ENCODE data around the gene TSSK6.

TSSK6 gene

DNA sequence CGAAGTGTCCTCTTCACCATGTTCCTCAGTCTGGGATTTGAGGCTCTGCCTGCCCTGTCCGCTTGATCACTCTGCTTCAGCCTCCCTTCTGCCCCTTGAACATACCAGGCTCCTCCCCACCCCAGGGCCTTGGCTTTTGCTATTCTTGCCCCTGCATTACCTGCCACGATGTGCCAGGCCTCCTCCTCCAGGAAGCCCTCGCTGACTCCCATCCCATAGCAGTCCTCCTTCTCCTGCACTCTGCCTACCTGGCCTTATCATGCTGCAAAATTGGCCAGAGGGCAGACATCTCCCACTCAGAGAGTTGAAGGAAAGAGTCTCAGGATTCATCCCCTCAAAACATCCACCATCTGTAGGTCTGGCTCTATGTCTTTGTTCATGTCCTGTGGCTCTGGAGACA lies 15.5 kb upstream of the TSSK6 start:
- DNase-seq (ENCODE audit: low read depth in 2 of 2): no peak

DNA sequence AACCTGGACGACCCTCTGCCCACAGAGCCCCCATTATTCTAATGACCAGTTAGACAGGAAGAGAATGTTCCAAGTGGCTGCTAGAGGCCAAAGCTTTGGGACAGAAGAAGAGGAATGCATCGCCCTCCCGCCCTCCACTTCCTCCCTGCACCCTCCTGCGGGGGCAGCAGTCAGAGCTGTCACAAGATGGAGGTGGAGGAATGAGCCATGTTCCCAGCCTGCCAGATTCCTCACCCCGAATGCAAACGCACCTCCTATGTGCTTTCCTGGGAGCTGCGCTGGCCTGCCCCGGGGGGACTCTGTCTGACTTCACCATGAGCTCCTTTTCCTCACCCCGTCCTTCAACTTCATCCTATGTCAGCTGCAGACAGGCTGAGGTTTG lies 15.1 kb upstream of the TSSK6 start:
- DNase-seq (ENCODE audit: low read depth in 2 of 2): no peak

DNA sequence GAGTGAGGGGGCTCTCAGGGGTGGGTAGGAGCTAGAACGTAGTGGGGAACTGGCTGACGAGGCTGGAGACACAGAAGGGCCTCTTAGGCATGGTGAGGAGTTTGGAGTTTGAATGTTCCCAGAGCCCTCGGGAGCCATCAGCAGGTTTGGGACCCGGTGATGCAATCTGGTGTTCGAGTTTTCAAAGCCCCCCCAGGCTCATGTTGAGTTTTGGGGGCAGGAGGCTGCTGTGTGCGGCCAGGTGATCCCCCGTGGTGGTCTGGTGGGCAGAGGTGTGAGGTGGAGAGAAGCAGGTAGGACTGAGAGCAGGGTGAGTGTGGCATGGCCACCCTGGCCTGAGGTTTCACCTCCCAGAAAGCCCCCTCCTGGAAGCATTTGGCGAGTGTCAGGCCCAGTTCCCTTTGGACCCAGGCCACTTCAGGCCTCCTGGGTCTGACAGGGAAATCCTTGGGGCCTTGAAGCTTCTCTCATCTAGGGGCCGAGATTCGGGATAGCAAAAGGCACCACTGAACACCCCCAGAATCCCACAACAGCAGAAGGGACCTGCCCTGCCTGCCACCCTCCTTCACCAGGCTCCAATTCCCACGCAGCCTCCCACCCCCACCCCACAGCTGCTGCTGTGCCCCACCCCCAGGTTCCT lies 14.6 kb upstream of the TSSK6 start:
- DNase-seq (ENCODE audit: low read depth in 2 of 2): no peak

DNA sequence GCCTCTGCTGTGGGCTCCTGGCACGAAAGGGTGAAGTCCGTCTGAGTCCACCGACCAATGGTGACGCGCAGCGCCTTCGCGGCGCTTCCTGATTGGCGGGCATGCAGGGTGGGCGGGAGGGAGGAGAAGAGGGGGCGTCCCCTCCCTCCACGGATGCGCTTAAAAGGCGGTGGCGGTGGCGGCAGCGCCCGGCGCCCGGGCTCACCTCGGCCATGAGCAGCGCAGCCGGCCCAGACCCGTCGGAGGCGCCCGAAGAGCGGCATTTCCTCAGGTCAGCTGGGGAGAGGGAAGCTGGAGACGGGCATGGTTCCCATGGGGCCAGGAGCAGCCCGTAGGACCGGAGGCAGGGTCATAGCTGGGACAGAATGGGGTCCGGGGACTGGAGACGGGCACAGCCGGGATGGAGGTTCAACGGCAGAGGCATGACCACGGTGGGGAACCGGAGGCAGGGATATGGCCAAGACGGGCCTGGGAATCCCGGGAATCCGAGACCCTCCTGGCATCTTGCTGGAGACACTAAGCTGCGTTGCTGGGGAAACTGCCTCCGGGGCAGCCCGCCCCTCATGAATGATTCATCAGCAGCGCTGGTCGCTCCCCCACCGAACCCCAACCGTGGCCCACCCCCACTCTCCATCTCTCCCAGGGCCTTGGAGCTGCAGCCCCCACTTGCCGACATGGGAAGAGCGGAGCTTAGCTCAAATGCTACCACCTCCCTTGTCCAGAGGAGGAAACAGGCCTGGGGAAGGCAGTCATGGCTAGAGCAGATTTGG lies 13.6 kb upstream of the TSSK6 start, which contains the start of gene YJEFN3:
Gene YJEFN3, plus strand, starts transcription at position 191 of the 770 bp plus-strand sequence. Its CDS starts 22 bp downstream, at position 213.
- DNase-seq (ENCODE audit: low read depth in 2 of 2): no peak

DNA sequence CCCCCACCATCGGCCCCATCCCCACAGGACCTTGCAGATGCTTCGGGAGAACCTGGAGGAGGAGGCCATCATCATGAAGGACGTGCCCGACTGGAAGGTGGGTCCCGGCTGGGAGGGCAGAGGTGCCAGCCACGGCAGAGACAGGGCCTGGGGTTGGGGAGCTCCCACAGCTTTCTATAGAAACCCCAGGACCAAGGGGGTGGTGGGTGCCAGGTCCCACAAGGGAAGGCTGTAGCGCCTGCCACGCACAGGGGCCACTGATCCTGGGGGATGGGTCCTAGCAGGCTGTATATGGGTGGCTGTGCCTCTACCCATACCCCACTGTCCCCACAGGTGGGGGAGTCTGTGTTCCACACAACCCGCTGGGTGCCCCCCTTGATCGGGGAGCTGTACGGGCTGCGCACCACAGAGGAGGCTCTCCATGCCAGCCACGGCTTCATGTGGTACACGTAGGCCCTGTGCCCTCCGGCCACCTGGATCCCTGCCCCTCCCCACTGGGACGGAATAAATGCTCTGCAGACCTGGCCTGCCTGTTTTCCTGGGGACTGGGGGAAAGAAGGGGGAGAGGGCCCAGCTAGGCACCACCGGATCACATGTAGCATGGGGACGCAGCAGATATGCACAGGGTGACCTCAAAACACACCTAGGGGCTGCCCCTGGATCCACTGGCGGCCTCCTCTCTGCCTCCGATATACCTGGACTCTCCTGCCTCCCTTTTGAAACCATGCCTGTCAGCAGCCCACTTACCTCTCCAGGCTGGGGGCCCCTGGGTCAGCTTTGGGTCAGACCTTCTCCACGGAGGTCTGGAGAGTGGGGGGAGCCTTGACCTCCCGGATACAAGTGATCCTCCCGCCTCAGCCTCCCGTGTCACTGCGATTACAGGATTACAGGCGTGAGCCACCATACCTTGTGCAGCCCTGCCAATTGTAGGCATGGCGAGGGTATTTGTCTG lies 12.6 kb upstream of the TSSK6 start:
- DNase-seq (ENCODE audit: low read depth in 2 of 2): no peak

DNA sequence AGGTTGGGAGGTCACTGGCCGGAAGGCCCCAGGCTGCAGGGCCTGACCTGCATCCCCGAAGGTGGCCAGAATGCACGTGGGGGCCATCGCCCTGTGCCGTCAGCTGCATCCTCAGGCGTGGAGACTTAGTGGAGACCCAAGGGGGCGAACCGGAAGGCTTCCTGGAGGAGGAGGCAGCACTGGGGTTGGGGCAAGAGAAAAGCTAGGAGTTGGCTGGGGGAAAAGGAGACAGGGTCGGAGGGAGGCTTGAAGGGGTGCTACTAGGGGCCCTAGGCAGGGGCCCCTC lies 12.0 kb upstream of the TSSK6 start:
- no peak for DNase-seq (ENCODE audit: low read depth in 2 of 2)

DNA sequence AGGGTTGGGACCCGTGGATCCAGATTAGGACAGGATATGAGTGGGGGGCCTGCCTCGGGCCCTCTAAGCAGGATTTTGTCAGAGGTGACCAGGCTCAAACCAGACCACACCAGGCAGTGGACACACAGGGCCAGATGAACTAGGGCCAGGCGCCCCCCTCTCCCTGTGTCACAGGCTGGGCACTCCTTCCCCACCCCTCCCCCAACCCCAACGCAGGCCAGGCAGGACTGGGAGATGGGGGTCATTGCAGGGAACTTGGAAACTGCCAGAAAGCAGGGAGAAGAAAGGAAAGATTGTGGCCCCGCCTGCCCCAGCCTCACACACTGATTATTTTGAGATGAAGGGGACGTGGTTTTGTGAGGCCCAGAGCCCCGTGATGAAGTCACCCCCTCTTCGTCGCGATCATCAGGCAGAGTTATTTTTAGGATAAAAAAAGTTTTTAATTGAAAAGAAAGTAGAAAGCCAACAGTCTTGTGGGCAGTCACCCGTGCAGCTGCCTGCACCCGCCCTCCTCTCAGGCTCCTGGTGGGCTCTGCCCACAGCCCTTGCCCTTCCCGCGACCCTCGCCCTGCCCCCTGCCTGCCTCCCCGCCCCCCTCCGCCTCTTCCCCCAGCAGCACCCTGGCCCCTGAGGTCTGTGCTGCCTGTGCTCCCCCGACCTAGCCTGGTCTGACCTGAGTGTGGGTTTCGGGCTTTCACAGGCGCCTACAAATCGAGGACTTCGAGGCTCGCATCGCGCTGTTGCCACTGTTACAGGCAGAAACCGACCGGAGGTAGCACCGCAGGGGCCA lies 11.4 kb upstream of the TSSK6 start:
- no peak for DNase-seq (ENCODE audit: low read depth in 2 of 2)

DNA sequence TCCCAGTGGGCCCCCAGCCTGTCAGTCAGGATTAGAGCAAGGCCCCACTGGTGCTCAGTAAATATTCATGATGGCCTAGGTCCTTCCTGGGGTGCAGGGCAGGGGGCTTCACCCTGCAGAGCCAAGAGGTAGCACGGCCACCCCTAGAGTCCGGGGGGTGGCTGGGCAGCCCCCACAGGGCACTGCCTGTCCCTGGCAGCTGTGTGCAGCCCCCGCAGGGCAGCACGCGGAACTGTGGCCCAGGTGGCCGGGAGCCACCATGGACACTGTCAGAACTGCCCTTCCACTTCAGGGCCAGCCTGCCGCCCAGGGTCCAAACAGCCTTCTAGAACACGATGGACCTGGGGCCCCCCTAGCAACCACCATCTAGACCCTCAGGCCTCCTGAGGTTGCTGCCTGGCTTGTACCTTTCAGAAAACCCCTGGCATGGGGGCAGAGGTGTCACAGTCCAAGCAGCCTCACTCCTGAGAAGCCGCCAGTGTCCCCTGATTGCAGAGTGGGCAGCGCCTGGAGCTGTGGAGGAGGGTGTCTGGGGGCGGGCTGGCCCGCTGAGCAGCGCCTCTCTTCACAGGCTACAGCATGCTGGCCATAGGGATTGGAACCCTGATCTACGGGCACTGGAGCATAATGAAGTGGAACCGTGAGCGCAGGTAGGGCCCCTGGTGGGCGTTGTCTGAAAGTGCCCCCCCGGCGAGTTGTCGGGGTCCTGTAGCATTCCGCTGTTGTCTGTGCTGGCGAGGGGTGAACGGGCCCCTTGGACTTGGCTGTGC lies 10.4 kb upstream of the TSSK6 start:
- DNase-seq (ENCODE audit: low read depth in 2 of 2): no peak

DNA sequence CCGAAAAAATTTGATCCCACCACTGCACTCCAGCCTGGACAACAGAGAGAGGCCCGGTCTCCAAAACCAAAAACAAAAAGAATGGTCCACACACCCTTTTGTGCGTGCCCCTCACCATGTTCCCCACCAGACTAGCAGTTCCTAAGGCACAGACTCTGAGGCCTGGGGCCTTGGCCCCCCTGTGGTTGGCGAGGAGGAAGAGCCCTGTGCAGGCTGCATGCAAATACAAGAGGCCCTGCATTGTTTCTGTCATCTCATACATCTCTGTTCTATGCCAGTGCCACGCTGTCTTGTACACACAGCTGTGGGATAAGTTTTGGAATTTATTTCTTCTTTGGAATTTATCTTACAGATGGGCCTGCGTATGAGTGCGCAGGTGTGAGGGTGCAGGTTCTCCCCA lies 8.7 kb upstream of the TSSK6 start:
- no peak for DNase-seq (ENCODE audit: low read depth in 2 of 2)

DNA sequence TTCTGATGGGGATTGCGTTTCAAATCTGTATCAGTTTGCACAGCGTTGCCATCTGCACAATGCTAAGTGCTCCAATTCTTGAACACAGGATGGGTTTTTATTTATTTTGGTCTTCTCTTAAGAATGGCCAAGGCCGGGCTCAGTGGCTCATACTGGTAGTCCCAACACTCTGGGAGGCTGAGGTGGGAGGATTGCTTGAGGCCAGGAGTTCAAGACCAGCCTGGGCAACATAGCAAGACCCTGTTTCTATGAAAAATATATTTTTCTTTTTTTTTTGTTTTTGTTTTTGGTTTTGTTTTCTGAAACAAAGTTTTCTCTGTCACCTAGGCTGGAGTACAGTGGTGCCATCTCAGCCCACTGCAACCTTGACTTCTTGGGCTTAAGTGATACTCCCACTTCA lies 7.8 kb upstream of the TSSK6 start:
- DNase-seq (ENCODE audit: low read depth in 2 of 2): no peak

DNA sequence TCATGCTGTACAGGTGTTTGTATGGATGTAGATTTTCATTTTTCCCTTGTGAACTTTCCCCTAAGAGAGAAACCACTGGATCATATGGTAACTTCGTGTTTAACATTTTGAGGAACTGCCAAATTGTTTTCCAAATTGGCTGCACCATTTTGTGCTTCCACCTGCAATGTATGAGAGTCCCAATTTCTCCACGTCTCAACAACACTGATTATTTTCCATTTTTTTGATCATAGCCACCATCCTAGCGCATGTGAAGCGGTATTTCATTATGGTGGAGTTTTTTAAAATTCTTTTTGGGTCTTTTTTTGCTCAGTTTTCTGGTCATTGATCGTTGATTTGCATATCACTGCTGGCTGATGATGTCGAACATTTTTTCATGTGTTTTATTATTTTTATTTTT lies 5.6 kb upstream of the TSSK6 start:
- DNase-seq (ENCODE audit: low read depth in 2 of 2): no peak

DNA sequence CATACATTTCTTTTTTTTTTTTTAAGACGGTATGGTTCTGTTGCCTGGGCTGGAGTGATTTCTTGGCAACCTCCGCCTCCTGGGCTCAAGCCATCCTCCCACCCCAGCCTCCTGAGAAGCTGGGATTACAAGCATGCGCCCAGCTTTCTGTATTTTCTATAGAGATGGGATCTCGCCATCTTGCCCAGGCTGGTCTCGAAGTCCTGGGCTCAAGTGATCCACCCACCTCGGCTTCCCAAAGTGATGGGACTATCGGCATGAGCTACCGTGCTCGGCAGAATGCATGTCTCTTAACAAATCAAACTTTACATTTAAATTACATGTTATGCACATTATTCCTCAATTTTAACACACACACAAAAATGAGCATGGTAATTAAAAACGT lies 1.9 kb upstream of the TSSK6 start:
- DNase-seq (ENCODE audit: low read depth in 2 of 2): no peak

DNA sequence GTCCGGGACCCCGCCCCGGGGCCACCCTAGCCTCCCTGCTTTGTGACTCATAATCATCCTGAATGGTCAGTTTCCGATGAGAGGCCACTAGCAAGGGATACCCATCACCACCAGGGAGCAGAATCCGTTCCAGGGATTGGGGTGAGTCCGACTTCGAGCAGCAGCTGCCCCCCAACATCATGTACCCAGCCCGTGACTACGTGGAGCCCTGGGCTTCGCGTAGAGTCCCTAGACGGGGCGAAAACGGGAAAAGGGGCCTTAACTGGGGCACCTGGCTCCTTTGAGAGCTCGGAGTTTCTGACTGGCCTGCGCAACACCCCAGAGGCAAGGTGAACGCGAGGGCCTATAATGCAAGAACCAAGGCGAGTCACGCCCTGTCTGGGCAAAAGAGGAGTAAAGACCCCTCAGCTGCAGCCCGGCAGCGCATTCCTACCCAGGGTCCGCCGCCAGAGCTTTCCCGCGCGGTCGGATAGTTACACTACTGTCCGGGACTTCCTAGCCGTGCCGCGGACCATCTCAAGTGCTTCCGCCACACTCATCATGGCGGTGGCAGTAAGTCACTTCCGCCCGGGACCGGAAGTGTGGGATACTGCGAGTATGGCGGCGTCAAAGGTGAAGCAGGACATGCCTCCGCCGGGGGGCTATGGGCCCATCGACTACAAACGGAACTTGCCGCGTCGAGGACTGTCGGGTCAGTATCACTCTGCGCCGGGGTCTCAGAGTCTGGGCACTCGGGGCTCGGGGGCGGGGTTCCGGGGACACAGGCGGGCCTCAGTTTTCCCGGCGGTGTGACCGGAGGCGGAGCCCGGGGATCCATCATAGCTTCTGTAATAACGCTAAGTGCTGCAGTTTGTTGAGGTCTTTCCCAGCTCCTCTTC lies 533 bp upstream of the TSSK6 start, which contains the start of gene NDUFA13:
Gene NDUFA13, plus strand, starts transcription at position 584 of the 878 bp plus-strand sequence. Its CDS starts 14 bp downstream, at position 598.
- peak; percentile 82 to 92 for DNase-seq (ENCODE audit: low read depth in 2 of 2)

DNA sequence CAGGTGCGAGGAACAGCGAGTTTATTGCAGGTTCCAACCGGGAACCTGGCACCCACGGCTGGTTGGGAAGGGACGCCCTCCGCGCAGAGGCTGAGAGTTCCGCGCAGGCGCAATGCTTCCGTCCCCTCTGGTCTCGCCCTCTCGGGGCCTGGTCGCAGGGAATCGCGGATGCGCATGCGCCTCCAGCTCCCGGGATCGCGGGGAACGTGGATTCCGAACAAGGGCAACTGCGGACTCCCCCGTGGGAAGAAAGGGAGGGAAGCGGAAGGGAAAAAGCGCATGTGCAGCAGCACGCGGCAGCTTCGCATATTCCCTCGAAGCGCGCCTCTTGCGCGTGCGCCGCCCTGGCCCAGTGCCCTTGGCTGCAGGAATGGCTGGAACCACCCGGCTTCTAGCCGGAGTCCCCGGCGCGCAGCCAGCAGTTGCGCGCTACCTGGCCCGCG lies 1.1 kb downstream of the TSSK6 start:
- DNase-seq (ENCODE audit: low read depth in 2 of 2): no peak

DNA sequence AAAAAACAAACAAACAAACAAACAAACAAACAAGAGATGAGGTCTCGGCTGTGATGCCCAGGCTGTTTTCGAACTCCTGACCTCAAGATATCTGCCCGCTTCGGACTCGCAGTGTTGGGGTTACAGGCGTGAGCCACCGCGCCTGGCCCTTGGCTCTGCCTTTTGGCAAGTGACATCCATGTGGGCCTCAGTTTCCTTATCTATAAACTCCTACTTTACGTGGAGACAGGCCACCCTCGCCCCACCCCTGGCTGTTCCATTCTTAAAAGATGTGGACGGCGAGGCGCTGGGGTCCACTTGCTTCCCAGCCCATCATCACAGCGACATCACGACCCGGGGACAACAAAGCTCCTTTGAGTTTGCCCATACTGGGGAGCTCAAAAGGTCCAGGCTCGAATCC lies 1.7 kb downstream of the TSSK6 start:
- no peak for DNase-seq (ENCODE audit: low read depth in 2 of 2)

DNA sequence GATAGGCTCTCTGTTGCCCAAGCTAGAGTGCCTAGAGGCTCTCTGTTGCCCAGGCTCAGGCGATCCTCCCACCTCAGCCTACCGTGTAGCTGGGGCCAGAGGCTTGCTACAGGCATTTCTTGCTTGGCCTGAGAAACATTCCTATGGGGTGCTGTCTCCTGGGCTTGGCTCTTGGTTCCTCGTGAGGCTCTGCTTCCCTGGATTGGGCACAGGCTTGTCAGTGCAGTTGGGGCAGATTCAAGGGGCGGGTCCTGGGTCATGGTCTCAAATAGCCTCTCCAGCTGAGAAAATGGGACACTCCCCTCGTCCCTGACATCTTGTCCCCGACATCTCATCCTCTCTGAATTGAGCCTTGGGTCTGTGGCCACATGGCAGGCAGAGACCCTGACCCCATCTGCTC lies 4.9 kb downstream of the TSSK6 start:
- DNase-seq (ENCODE audit: low read depth in 2 of 2): no peak

DNA sequence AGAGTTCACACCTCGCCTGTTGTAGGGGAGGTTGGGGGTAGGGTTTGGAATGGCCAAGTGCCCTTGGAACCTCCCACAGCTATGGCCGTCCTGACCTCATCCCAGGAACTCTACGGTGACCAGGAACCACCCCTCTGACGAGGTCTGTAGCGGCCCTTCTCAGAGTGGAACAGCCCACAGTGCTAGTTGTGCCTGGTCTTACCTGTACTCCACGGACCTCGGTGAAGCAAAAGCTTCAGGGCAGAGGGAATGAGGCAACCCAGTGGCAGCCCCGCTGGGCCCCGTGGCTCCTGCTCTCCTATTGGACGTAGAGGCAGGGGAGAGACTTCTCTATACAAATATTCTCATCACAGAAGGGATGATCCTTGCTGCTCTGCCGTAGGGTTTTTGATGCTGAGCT lies 7.1 kb downstream of the TSSK6 start:
- DNase-seq (ENCODE audit: low read depth in 2 of 2): no peak

DNA sequence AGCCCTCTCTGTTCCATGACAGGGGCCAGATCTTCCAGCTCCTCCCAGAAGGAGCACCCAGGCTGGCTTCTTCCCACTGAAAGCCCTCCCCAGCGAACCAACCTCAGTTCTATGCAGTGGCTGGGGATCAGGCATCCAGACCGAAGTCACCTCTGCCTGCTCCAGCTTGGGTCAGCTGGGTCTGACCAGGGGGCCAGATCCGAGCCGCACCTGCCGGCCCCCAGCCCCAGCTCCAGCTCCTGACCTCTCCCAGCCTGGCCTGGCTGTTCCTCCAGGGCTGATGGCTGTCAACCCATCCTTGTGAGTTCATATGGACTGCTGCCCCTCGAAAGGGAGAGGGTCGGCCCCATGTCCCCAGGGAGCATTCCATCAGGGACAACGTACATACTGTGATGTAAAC lies 8.0 kb downstream of the TSSK6 start:
- no peak for DNase-seq (ENCODE audit: low read depth in 2 of 2)

DNA sequence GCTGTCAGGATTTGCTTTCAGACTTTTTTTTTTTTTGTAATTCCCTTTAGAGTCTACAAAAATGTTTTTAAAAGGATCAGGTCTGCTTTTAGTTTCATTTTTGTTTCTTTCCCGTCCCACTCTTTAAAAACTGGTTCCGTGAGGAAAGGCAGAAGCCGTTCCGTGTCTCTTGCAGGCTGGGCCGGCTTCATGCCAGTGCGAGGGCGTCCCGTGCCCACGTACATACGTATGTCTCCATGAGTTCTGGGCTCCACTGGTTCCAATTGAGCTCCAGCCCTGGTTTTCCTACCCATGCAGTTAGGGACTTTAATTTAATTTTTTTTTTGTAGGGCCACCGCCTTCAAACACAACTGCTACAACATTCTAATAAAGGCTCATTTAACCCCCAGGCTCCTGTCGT lies 8.8 kb downstream of the TSSK6 start:
- no peak for DNase-seq (ENCODE audit: low read depth in 2 of 2)
